Endothelial cell of umbilical vein (primary cell): ENCODE results near the gene PTGES2. TPM values are rescaled to one million over a fixed set of nuclear protein-coding genes. Genes with fewer than 3 reads are reported as not detected.

Source experiments
- BruUV-seq: library from RNA; stranded (reverse); fragments of 400-500 nt; replicated peaks from 2 replicates; lab custom pipeline; 2021; lab: Mats Ljungman, UMichigan
- CTCF ChIA-PET: fragments of 300-600, 350-600 bp; sonication (Branson Sonifier 250); formaldehyde crosslinking; loops from one replicate; lab custom pipeline; 2021; ENCODE audit warnings: antibody characterized with exemption, inconsistent platforms; lab: Charles Lee
- POLR2A ChIA-PET: fragments of 300-600, 350-600 bp; sonication (Branson Sonifier 250); formaldehyde crosslinking; loops from one replicate; lab custom pipeline; 2021; ENCODE audit warnings: antibody characterized with exemption, inconsistent platforms; lab: Charles Lee
- DNase-seq: peaks from one replicate; pipeline ENCODE4 v3.0.0-alpha.2; 2011; ENCODE audit warnings: low read depth, low spot score
- FAIRE-seq: peaks from 2 replicates; lab custom pipeline; 2011; peaks lifted over from hg19 to GRCh38; lab: Jason Lieb, UNC
- H2AFZ ChIP-seq: 2 replicates; pipeline ENCODE4 v1.6.0; 2012; ENCODE audit warnings: low read depth, low read length, control low read depth, inconsistent platforms
- H3K27ac ChIP-seq: 2 replicates; pipeline ENCODE4 v1.5.1; 2011; ENCODE audit warnings: low read depth, mild to moderate bottlenecking, control low read depth, low read length, moderate library complexity; ENCODE audit not compliant: insufficient read depth
- H3K27me3 ChIP-seq, 2 experiments: 2 replicates each; pipeline versions ENCODE4 v1.6.0 to v1.6.1; 2011; ENCODE audit warnings: low read length in 2 of 2, mixed read lengths in 1 of 2; ENCODE audit not compliant: control insufficient read depth in 2 of 2, insufficient read depth in 2 of 2
- H3K36me3 ChIP-seq, 2 experiments: 2 replicates in 1 of 2; 3 replicates in 1 of 2; pipeline ENCODE4 v1.5.1; 2011; ENCODE audit warnings: low read length in 2 of 2, mild to moderate bottlenecking in 1 of 2, moderate library complexity in 1 of 2; ENCODE audit not compliant: control insufficient read depth in 2 of 2, insufficient read depth in 2 of 2; ENCODE audit errors: extremely low read depth in 1 of 2
- H3K4me1 ChIP-seq: 3 replicates; pipeline ENCODE4 v1.5.1; 2011; ENCODE audit warnings: mild to moderate bottlenecking, low read length; ENCODE audit not compliant: control insufficient read depth, insufficient read depth; ENCODE audit errors: extremely low read depth
- H3K4me2 ChIP-seq: 2 replicates; pipeline ENCODE4 v1.6.1; 2011; ENCODE audit warnings: low read length, control low read depth, mixed read lengths; ENCODE audit not compliant: insufficient read depth
- H3K4me3 ChIP-seq, 3 experiments: fragments of 200-600 bp in 1 of 3; sonication (generic), shearing (Covaris generic) in 1 of 3; replicated peaks in 1 of 3; 2 replicates each; pipeline ENCODE4 v1.5.1; 2011 to 2016; ENCODE audit warnings: control low read depth in 3 of 3, low read length in 3 of 3, mild to moderate bottlenecking in 2 of 3, inconsistent platforms in 1 of 3, low read depth in 1 of 3, moderate library complexity in 1 of 3; ENCODE audit not compliant: insufficient read depth in 1 of 3
- H3K79me2 ChIP-seq: 2 replicates; pipeline ENCODE4 v1.6.0; 2012; ENCODE audit warnings: low read length, inconsistent platforms; ENCODE audit not compliant: control insufficient read depth, insufficient read depth
- H3K9ac ChIP-seq: replicated peaks from 2 replicates; pipeline ENCODE3; 2011; ENCODE audit warnings: low read length, control low read depth; ENCODE audit not compliant: insufficient read depth; ENCODE audit errors: extremely low read depth
- H3K9me1 ChIP-seq: replicated peaks from 3 replicates; pipeline ENCODE4 v1.6.0; 2011; ENCODE audit warnings: mild to moderate bottlenecking, low read length; ENCODE audit not compliant: control insufficient read depth, insufficient read depth; ENCODE audit errors: extremely low read depth
- H3K9me3 ChIP-seq: replicated peaks from 2 replicates; pipeline ENCODE4 v1.5.1; 2012; ENCODE audit warnings: low read length, inconsistent platforms; ENCODE audit not compliant: control insufficient read depth, insufficient read depth
- H4K20me1 ChIP-seq: replicated peaks from 2 replicates; pipeline ENCODE3; 2011; ENCODE audit warnings: mild to moderate bottlenecking, low read length; ENCODE audit not compliant: control insufficient read depth, insufficient read depth; ENCODE audit errors: extremely low read depth
- EZH2 ChIP-seq: IDR thresholded peaks from 2 replicates; pipeline ENCODE4 v1.6.1; 2012; ENCODE audit warnings: borderline replicate concordance, low read depth, mild to moderate bottlenecking, moderate library complexity, low read length, inconsistent platforms; ENCODE audit not compliant: severe bottlenecking
- FOS ChIP-seq: IDR thresholded peaks from 2 replicates; pipeline ENCODE4 v1.6.1; 2011; ENCODE audit warnings: mild to moderate bottlenecking, low read length, moderate library complexity, borderline replicate concordance; ENCODE audit not compliant: insufficient read depth
- GATA2 ChIP-seq: IDR thresholded peaks from 2 replicates; pipeline ENCODE4 v1.7.0; 2011; ENCODE audit warnings: low read depth, mild to moderate bottlenecking, moderate library complexity, mixed read lengths, low read length; ENCODE audit not compliant: insufficient read length, insufficient read depth
- JUN ChIP-seq: IDR thresholded peaks from 2 replicates; pipeline ENCODE4 v1.6.1; 2011; ENCODE audit warnings: borderline replicate concordance, low read depth; ENCODE audit not compliant: insufficient read length, insufficient read depth
- MYC ChIP-seq: IDR thresholded peaks from one replicate; pipeline ENCODE4 v1.6.1; 2011; ENCODE audit warnings: mild to moderate bottlenecking, low read depth, low read length
- POLR2A ChIP-seq: IDR thresholded peaks from 2 replicates; pipeline ENCODE4 v1.6.1; 2012; ENCODE audit warnings: low read depth, mild to moderate bottlenecking, control low read depth, low read length
- POLR2AphosphoS5 ChIP-seq: IDR thresholded peaks from 2 replicates; pipeline ENCODE4 v1.6.1; 2012; ENCODE audit warnings: low read depth, mild to moderate bottlenecking, control low read depth, low read length, moderate library complexity; ENCODE audit not compliant: insufficient read depth
- dilution Hi-C: fragments of 300-500 bp; cut with MboI; formaldehyde crosslinking; loops from one replicate; pipeline ENCODE4 v1.15.0; 2019; ENCODE audit warnings: low sequenced_read_pairs; ENCODE audit not compliant: extremely low pct_ligation_motif_present
- intact Hi-C: fragments of 100-400 bp; cut with micrococcal nuclease; formaldehyde crosslinking; loops from one replicate; pipeline ENCODE4 v1.10.0; 2022
- polyA plus RNA-seq, 4 experiments: library from polyadenylated mRNA; depleted of rRNA in 3 of 4; stranded (reverse) in 3 of 4; unstranded in 1 of 4; fragments of >200 nt; gene quantifications; 2 replicates each; pipeline versions ENCODE4 v1.2.1 to v1.2.3, GENCODE V29; 2011 to 2012; ENCODE audit warnings: missing spikeins in 1 of 4
- total RNA-seq: library from RNA; stranded (reverse); gene quantifications from 2 replicates; pipeline ENCODE4 v1.2.3, GENCODE V29; 2021
- TF ChIP-seq, protein P1 (sequence below): IDR thresholded peaks from 2 replicates; pipeline ENCODE4 v1.6.1; 2011; ENCODE audit not compliant: insufficient read depth, insufficient read length
- TF ChIP-seq, protein P2 (sequence below), 2 donors: IDR thresholded peaks; 1 replicate in 1 of 2; 2 replicates in 1 of 2; pipeline ENCODE4 v1.5.1; 2011; ENCODE audit warnings: low read length in 2 of 2, mild to moderate bottlenecking in 2 of 2, moderate library complexity in 2 of 2, control low read depth in 1 of 2, inconsistent platforms in 1 of 2, low read depth in 1 of 2; ENCODE audit not compliant: insufficient read depth in 1 of 2; ENCODE audit errors: extremely low read depth in 1 of 2

PTGES2 gene
- total and polyA plus RNA-seq, 2 donors (not counting 3 experiments of a cell fraction or from before 2014, with no cell fraction given) = 64.2 to 69.9 TPM

DNA sequence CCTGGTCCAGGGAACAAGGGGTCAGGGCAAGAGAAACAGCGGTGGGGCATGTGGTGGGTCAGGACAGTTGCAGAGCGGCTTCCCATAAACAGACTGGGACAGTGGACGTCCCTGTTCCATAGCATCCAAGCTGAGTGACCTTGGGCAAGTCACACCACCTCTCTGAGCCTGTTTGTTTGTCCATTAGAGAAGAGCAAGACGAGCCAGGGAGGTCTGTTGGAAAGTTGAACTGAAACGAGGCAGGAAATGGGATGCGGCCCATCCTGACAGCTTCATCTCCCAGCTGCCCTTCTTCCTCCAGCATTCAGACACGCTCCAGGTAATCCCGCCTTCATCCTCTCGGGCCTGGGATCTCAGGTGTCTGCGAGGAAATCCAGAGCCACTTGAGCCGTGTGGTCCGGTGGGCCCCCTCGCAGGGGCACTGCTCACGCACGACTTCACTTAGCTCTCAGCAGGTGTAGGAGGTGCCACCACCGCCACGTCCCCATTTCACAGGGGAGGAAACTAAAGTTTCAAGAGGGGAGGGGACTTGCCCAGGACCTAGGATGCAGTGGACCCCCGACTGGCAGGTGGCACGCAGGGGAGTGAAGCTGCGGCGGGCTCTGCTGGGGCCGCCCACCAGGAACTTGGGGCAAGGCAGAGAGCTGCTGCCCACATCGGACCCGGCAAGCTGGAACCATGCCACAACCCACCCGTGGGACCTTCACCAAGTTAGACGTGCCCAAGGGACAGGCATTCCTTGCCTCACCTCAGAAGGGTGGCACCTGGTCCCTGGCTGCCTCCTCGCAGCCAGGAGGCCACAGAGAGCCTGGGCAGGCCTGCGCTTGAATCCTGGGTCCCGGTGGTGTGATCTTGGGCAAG, 13.0 kb downstream of the PTGES2 start:
- H2AFZ ChIP-seq = no peak overlapping the region
- CTCF ChIA-PET = interaction anchor here (2.8 to 3.7 kb wide), 2 partner anchors 11 to 22 kb away, joined by 12 to 55 read pairs; no protein-coding TSS in a partner anchor
- no peak overlapping the region for H3K9ac ChIP-seq
- H3K4me3 ChIP-seq = no peak overlapping the region
- no TSS peak for BruUV-seq
- H3K4me1 ChIP-seq = no peaks in the 10 kb centered on the region
- H3K27me3 ChIP-seq = no peaks in the 10 kb centered on the region
- dilution Hi-C loops (no loop called here), intact Hi-C loops (no loop called here)
- FAIRE-seq (no peak), DNase-seq (no peak)
- no peak overlapping the region for H3K27ac ChIP-seq
- no peak overlapping the region for H3K4me2 ChIP-seq
- H3K9me1 ChIP-seq = no peaks in the 10 kb centered on the region
- POLR2A ChIA-PET = interaction anchor here (0.6 kb wide), 1 partner anchor 12 kb away, joined by 3 read pairs; no protein-coding TSS in a partner anchor
- no peaks in the 10 kb centered on the region for H3K79me2 ChIP-seq
- TF ChIP-seq POLR2AphosphoS5 (no peak), POLR2A (no peak), MYC (no peak), GATA2 (no peak), JUN (no peak), FOS (no peak), EZH2 (no peak)
- TF ChIP-seq, protein P1, sequence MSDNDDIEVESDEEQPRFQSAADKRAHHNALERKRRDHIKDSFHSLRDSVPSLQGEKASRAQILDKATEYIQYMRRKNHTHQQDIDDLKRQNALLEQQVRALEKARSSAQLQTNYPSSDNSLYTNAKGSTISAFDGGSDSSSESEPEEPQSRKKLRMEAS = no peak
- TF ChIP-seq, protein P2, sequence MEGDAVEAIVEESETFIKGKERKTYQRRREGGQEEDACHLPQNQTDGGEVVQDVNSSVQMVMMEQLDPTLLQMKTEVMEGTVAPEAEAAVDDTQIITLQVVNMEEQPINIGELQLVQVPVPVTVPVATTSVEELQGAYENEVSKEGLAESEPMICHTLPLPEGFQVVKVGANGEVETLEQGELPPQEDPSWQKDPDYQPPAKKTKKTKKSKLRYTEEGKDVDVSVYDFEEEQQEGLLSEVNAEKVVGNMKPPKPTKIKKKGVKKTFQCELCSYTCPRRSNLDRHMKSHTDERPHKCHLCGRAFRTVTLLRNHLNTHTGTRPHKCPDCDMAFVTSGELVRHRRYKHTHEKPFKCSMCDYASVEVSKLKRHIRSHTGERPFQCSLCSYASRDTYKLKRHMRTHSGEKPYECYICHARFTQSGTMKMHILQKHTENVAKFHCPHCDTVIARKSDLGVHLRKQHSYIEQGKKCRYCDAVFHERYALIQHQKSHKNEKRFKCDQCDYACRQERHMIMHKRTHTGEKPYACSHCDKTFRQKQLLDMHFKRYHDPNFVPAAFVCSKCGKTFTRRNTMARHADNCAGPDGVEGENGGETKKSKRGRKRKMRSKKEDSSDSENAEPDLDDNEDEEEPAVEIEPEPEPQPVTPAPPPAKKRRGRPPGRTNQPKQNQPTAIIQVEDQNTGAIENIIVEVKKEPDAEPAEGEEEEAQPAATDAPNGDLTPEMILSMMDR (IDR thresholded peaks at IDR 0.05; ENCODE audit: extremely low read depth in 1 of 2, insufficient read depth in 1 of 2, low read depth in 1 of 2, low read length in 2 of 2) = no peak
- no peaks in the 10 kb centered on the region for H3K9me3 ChIP-seq
- H3K36me3 ChIP-seq = no peaks in the 10 kb centered on the region
- no peaks in the 10 kb centered on the region for H4K20me1 ChIP-seq
